Activated CD4-positive, alpha-beta T cell treated with anti-CD3 and anti-CD28 coated beads, Interleukin-2, amount 50 U/mL, for 1 hour (primary cell): ENCODE data around the gene CDC37L1.

Experiments used
- DNase-seq: peaks from one replicate; pipeline ENCODE4 v3.0.0-alpha.2; 2020

CDC37L1 gene

DNA sequence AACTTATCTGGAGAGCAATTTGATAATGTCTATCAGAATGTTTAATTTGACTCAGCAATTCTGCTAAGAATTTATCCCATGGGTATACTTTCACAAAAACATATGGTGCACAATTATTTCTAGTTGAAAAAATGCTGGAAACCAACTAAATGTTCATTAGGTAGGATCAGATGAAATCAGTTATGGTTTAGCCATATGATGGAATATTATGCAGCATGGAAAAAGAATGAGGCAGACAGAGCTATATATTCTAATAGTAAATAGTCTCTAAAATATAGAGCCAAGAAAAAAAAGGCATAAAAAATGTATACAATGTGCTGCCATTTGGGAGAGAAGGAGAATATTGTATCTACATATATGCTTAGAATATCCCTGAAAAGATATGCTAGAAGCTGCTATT, 9.5 kb upstream of the CDC37L1 start:
- DNase-seq = no peak

DNA sequence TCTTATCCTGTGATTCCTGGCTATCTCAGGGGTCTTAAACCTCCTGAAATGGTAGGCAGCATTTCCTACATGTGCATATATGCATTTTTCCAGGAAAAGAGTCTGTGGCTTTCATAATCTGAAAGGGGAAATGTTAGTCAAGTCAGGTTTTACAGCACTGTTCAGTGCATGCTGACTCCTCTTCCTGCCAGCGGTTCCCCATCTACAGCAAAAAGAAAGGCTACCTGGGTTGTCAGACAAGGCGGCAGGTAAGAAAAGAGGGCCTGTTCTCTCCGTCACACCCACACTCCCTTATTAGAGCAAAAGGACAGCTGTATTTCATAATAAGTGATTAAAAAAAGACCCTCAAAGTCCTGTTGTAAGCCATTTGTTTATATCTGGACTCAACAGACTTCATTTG, 8.8 kb upstream of the CDC37L1 start:
- no peak for DNase-seq

DNA sequence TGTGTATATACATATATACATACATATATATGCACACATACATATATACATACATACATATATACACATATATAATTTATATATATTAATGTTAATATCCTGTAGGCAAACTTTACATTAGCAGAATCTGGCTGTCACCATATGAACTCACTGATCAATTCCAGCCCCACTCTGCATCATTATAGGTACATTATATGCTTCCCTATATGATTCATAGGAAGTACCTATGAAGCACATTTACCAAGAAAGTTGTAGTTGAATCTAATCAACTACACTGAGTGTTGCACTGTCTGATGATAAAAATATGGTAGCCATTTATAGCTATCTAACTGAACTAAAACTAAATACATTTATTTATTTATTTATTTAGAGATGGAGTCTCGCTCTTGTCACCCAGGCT, 7.6 kb upstream of the CDC37L1 start:
- no peak for DNase-seq

DNA sequence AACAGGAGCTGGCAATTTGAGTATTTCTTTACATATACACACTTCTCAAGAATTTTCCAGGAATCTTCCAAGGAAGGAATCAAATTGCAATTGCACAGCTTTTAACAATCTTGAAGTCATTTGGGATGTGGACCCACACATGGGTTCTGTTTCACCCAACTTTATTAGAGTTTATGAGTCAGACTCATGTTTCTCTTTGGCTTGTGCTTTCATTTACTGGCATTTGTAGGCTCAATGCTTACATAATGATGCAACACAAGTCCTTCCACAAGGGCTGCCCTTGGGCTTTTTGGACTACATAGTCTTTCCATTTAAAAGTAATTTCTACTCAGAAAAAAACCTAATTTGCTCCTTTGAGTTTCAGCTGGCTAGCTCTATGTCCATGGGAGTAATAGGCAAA, 4.6 kb upstream of the CDC37L1 start:
- DNase-seq = no peak

DNA sequence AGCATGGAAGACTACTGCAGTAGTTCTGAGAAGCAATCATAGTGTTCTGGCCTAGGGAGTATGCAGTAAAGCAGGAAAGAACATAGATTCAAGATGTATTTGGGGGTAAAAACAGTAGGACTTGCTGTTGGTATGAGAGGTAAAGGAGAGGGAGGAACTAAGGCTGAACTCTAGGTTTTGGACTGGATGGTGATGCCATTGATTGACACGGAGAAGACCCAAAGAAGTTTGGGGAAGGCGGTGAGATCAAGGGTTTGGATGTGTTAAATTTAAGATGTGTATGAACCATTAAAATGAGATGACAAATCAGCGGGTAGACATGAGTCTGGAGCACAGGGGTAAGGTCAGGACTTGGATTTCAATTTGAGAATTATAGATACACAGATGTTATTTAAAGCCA, 2.0 kb upstream of the CDC37L1 start:
- DNase-seq = no peak

DNA sequence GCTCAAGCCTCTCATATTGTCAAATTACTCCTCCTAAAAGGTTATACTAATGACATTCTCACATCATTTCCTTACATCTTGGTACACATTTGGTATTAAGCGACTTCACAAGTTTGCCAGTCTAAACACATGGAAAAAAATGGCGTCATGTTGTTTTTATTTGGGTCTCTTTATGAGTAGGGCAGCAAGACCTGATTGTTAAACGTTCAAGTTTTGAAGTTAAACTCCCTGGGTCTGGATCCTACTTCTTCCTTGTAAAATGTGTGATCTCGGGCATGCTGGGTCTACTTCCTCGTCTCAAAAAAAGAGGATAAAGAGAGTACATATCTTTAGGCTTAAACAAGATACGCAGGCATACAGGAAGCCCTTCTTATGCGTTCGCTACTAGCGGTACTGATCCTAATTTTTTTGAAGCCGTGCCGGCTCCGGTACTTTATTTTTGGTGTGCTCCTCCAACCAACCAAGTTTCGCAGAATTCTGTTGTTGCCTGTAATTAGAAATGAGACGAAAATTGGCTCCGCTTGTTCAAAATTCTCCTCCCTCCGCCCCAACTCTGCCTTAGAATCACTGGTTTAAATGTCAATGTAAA, 596 bp upstream of the CDC37L1 start:
- DNase-seq = peak; percentile 20

DNA sequence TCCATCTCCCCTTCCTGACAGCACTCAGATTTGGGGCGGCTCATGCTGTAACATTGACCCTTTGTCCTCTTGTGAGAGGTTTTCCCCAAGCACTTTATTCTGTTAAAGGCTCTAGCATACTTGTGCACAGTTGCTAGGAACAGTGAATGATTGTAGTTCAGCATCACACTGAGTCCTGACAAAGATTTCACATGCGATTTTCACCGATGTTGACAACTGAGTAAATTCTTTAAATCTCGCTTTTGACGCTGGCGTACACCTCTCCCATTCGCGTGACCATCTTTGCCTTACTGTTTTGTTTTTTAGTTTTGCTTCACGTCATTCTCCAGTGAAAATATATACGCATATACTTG, 780 bp downstream of the CDC37L1 start:
- DNase-seq = no peak

DNA sequence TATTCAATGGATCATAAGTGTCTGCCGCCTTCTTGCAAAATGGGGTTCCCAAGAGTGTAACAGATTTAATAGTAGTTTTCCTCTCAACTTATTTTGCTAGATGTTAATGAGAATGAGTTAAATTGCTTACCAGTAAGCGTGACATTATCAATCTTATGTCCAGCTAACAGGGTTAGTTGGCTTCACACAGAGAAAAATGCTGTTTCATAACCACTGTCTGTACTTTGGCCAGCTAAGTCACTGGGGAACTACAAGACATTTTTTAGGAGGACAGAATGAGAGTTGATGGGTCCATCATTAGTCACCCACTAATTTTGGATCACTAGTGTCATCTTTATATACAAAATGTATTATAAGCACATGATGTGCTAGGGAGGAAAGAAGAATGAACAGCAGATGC, 1.4 kb downstream of the CDC37L1 start:
- no peak for DNase-seq

DNA sequence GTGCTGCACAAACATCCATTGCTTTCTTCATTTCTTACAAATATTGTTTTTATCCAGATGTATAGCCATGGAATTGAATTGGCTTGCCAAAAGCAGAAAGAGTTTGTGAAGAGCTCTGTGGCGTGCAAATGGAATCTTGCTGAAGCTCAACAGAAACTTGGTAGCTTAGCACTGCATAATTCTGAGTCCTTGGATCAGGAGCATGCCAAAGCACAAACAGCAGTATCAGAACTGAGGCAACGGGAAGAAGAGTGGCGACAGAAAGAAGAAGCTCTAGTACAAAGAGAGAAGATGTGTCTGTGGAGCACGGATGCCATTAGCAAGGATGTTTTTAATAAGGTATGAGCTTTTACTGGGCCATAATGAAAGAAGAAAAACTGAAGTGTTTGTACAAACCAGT, 5.5 kb downstream of the CDC37L1 start:
- no peak for DNase-seq

DNA sequence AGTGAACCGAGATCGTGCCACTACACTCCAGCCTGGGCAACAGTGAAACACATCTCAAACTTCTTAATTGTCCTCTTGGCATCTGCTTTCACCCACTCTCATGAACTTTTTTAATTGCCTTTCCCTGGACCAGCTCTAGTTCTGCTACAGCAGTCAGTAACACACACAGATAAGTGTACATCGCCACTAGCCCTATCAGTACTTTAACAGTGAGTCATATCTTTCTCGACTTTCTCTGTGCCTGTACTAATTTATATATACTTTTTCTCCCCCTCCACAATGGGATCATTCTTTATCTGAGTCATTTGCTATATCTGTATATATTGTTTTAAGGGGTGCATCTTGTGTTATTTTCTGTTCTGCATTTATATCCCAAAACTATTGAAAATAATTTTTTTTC, 6.7 kb downstream of the CDC37L1 start:
- DNase-seq = no peak

DNA sequence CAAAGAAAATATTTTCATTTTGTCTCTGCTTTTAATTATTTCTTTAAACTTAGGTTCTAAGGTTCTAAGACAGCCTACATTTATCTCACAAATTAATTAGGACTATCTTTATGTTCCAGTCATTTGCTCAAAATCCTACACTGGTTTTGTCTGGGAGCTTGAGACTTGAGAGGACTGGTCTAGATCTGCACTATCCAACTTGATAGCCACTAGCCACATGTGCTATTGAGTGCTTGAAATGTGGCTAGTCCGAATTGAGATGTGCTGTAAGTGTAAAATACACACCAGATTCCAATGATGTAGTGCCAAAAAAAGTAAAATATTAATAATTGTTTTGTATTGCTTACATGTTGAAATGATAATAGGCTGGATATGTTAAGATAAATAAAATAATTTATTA, 7.2 kb downstream of the CDC37L1 start:
- DNase-seq = no peak

DNA sequence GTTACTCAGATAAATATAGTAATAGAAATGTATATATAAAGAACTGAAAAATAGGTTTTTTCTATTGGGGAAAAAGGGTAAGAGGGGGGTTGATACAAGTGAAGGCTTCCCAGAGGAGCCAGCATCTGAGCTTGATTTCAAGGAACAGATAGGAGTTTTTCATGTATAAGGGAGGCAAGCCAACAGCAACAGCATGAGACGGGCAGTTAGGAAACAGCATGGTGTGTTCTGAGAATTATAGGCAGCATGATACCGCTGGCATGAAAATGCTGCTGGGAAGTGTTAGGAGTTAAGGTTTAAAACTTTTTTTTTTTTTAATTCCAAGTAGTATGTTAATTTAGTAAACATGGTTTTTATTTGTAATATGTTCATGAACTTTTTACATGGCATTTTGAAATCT, 9.7 kb downstream of the CDC37L1 start:
- DNase-seq = no peak

DNA sequence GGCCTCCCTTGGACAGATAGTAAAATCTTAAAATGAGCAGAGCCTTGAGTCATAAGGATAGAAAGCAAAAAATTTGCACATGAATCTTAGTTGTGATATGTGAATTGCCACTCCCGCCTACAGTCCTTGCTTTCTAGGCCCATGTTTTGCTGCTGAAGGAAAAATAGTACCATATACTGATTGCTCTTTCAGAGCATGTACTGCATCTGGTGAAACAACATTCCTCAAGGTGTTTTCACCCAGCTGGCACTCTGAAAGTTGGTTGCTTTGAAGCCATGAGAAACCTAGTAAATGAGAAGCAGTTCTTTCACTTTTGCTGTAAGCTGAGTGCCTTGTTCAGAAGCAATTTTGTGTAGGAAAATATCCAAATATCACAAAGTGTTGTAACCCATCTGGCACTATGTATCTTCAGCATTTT, 10.3 kb downstream of the CDC37L1 start:
- no peak for DNase-seq

DNA sequence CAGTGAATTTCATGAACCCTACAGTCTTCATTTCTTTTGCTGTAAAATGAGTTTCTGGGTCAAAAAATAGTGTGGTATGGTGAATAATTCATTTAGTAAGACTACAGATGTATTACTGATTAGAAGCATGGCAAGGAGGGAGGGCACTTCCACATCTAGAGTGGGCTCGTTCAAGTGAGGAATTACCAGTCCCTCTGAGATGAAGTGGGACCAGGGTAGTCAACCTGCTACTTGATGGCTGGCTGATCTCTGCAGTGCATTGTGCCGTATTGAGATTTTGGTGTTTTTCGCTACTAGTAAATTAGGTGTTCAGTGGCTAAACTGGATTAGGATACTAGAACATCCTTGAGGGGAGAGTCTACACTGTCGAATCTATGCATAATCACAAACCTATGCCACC, 10.8 kb downstream of the CDC37L1 start:
- no peak for DNase-seq

DNA sequence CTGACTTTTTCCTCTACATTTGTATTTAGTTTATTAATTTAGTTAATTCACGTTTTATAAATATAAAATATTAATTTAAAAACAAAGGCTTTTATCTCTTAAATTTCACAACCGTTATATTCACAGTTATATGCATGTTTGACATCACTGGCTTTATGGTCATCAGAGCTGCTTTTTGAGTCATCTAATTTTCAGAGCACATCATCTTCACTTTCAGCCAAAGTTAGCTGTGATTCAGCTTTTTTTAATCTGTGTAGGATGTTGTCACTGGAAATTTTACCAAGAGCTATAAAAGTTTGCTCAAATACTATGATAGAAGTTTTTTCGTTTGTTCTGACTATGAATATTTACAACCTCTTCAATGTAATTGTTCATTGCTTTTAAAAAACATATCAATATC, 12.4 kb downstream of the CDC37L1 start:
- DNase-seq = no peak

DNA sequence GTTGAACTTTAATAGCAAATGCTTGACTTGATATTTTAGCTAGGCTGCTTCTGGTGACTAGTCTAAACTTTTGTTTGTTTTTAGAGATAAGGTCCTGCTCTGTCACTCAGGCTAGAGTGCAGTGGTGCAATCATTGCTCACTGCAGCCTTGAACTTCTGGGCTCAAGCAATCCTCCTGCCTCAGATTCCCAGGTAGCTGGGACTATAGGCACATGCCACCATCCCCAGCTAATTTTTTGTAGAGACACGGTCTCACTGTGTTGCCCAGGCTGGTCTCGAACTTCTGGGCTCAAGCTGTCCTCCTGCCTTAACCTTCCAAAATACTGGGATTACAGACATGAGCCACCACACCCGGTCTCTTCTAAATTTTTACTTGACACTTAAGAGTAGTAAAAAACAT, 20.7 kb downstream of the CDC37L1 start:
- DNase-seq = no peak

DNA sequence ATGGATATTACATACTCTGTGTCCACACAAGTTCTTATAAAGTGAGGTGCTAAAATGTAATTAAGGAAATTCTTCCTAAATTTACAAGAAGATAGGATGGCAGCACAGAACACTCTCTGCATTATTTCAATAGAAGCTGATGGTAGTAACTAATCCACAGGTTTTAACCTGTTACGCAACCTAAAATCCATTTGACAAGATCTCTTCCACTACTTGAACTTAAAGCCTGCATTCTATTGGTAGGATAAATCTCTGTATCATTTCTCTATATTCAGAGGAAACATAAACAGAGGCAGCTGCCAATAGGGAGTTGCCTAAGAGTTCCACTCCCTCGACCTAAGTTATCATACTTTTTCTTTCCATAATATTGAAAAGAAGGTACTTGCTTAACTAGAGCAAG, 21.6 kb downstream of the CDC37L1 start:
- DNase-seq = no peak

DNA sequence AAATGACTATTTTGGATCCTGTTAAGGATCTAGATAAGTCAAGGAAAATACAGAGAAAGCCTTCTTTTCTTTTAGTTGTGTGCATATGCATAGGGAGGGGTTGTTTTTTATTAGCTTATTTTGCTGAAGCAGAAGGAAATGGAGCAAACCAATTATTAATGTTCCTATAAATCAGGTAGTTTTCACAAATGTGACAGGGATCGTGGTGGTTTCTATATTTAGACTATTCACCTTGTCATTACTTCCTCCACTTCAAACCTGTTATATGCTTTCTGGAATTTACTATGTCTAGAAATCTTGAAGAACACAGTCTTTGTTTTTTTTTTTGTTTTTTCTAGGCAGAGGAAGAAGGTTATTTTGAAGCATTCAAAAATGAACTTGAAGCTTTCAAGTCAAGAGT, 22.2 kb downstream of the CDC37L1 start:
- no peak for DNase-seq

DNA sequence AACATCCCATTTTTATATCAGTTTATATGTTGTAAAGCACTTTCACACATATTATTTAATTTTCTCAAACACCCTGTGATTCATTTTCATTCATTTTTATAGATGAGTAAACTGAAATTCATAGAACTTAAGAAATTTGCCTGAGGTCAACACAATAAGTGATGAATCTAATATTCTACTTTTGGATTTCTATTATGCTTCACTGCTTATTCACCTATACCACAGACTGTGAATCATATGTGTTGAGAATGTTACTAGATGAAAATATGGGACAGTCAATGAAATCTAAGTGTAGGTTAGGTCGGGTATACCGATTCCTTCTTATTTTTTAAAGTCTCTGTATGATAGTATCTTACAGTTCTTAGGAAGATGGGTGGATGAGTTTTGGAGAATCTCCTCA, 24.8 kb downstream of the CDC37L1 start:
- no peak for DNase-seq

DNA sequence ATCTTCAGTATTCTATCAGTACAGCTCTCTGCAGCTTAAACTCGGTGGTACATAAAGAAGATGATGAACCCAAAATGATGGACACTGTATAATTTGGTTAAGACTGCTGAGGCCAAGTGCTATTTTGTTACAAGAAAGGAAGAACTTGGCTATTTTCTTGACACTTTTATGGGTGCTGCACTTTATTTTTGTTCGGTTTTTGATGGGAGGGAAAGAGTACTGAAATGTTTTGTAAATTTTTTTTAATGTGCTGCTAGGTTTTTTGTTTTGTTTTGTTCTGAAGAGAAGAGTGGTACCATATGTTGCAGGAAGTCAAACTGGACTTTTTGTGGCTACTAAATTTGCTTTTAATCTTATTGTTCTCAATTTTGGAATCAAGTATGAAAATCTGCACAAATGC, 26.7 kb downstream of the CDC37L1 start:
- no peak for DNase-seq

DNA sequence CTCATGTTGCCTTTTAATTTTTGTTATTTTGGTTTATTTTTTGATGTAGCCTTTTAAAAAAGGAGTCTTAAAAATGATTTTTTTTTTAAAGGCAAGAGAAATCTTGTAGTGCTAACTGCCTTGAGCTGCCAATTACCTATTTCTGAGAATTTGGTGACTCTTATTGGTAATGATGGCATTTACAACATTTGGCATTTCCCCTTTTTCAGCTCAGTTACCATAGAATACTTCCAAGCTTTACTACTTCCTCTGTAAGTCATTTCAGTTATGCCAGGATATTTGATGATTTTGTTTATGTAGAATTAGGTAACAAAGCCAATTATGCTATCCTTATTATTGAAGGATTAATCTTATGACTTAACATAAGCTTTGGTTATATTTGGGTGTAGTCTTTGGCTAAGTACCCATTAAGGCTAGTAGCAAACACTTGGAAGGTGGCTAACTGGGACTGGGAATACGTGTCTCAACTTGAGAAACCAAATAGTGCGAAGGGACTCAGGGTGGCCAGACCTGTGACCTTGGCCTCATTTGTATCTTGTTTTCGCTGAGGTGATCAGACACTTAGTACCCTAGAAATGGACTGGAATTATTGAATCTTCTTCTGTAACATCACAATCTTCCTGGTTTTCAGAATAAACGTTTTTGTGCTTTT, 27.7 kb downstream of the CDC37L1 start:
- DNase-seq = no peak

DNA sequence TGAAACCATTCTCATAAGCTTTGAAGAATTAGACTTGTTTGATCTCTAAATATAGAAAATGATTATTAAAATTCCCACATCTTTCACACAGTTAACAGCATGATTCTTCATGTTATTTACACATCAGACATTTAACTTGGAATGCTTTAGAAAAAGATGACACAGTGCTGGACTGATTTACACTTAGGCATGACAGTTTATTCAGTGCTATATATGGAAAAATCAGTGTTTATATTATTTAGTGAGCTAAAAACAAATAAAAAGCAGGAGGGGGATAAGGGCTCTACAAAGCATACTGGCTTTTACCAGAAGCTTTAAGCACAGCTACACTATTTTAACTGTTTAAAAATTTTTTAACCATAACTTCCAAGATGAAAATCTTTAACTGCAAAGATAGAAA, 30.0 kb downstream of the CDC37L1 start:
- no peak for DNase-seq

DNA sequence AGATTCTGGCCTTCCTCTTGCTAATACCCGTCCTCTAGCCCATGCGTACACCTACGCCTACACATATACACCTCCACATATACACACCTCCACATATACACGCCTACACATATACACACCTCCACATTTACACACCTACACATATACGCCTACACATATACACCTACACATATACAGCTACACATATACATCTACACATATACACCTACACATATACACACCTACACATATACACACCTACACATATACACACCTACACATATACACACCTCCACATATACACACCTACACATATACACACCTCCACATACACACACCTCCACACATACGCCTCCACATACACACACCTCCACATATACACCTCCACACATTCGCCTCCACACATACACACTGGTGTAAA, 34.5 kb downstream of the CDC37L1 start:
- DNase-seq = no peak

DNA sequence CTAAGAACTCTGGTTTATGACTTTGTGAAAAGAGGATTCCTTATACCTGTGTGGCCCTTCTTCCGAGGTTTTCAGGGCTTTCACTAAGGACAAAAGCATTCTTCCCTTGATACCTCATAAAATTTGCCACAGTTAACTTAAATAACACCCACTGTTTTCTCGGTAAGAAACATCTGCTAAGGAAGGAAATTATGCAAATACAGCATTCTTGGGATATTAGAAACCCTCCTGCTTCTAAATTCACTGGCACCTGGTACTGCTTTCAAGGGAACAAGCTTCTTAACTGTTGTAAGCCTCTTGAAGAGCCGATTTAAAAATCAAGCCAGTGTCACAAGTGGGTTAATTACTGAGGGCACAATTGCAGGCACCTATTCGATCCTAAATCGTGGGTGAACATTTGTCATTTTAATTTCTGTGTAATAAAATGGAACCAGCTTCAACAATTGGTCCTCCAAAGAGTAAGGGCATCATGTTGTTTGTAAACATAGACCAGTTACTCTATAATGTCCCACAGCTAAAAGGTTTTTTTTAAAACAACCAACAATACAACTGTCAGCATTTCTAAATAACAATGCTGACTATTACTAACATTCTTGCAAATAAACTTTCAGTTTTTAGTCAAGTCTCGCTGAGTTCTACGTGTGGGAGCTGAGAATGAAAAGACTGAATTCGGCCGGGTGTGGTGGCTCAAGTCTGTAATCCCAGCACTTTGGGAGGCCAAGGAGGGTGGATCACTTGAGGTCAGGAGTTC, 35.1 kb downstream of the CDC37L1 start:
- DNase-seq = no peak

DNA sequence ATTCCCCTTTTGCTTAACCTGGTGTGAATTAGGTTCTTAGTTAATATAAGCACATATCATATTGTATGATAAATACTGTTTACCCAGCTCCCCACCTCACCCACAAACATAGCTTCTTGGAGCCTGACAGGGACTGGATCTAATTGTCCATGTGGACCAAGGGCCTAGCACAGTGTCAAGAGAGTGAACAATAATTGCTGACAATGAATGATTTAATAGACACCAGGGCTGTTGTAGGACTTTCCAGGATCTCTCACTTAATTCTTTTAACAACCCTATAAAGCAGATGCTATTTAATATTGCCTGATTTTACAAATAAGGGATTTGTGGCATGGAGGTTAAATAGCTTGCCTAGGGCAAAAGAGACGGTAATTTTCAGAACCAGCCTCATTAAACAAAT, 36.8 kb downstream of the CDC37L1 start:
- no peak for DNase-seq
